Thymus (tissue), 11 donors: ENCODE measurements around the gene EPRS1. TPM values are rescaled to one million over a fixed set of nuclear protein-coding genes. Genes with fewer than 3 reads are reported as not detected.
A peak's percentile ranks its signal among the peaks of the same experiment; 100 is the strongest.

ENCODE experiments used
- DNase-seq, 9 donors: peaks; one replicate each; pipeline ENCODE4 v3.0.0-alpha.2; 2013; ENCODE audit warnings: low spot score in 9 of 9, low read depth in 6 of 9, missing footprints in 1 of 9
- H3K27ac ChIP-seq, 2 donors: one replicate each; pipeline ENCODE4 v1.5.1; 2013; ENCODE audit warnings: control low read depth in 1 of 2, low read depth in 1 of 2, low read length in 1 of 2, mild to moderate bottlenecking in 1 of 2, moderate library complexity in 1 of 2
- H3K27me3 ChIP-seq, 2 donors: one replicate each; pipeline ENCODE4 v1.5.1; 2013; ENCODE audit warnings: low read length in 1 of 2; ENCODE audit not compliant: control insufficient read depth in 2 of 2, insufficient read depth in 1 of 2
- H3K36me3 ChIP-seq, 2 donors: one replicate each; pipeline ENCODE4 v1.5.1; 2013; ENCODE audit warnings: low read length in 1 of 2, mild to moderate bottlenecking in 1 of 2, moderate library complexity in 1 of 2; ENCODE audit not compliant: control insufficient read depth in 2 of 2, insufficient read depth in 2 of 2
- H3K4me1 ChIP-seq, 2 donors: one replicate each; pipeline ENCODE4 v1.5.1; 2013; ENCODE audit warnings: low read length in 2 of 2; ENCODE audit not compliant: control insufficient read depth in 2 of 2, insufficient read depth in 2 of 2
- H3K4me3 ChIP-seq, 2 donors: one replicate each; pipeline ENCODE4 v1.5.1; 2013; ENCODE audit warnings: low read length in 2 of 2, control low read depth in 1 of 2, mild to moderate bottlenecking in 1 of 2
- H3K9me3 ChIP-seq, 2 donors: one replicate each; pipeline ENCODE4 v1.5.1; 2013; ENCODE audit warnings: low read length in 1 of 2, mild to moderate bottlenecking in 1 of 2; ENCODE audit not compliant: control insufficient read depth in 2 of 2, insufficient read depth in 1 of 2
- WGBS: extraction: QIAGEN DNeasy Blood & Tissue Kit; methylation state at CpG from one replicate; pipeline ENCODE4 v1.1.7; 2013; 5-methylcytosine and 5-hydroxymethylcytosine counted together
- polyA plus RNA-seq: library from polyadenylated mRNA; stranded (reverse); fragments of 200-250 nt; gene quantifications from one replicate; pipeline ENCODE4 v1.2.3, GENCODE V29; 2013
- total RNA-seq: library from RNA; stranded (reverse); fragments of 120-200 nt; gene quantifications from one replicate; pipeline ENCODE4 v1.2.4, GENCODE V29; 2013
- donor health status: healthy.

EPRS1 gene
- total and polyA plus RNA-seq, 2 donors = 45.5 to 71.3 TPM

DNA sequence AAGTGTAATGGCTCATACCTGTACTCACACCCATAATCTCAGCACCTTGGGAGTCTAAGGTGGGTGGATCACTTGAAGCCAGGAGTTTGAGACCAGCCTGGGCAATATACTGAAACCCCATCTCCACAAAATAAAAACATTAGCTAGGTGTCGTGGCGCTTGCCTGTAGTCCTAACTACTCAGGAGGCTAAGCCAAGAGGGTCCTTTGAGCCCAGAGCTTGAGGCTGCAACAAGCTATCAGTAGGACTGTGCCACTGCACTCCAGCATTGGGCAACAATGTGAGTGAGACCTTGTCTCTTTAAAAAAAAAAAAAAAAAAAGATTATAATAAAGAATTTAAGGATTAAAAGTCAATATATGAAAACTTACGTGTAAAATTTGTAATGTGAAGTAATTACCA, 31.6 kb upstream of the EPRS1 start:
- DNase-seq = no peak
- Histone ChIP-seq H3K4me3 (no peak overlapping the region), H3K27ac (no peak overlapping the region), H3K27me3 (no peaks in the 10 kb centered on the region), H3K4me1 (no peaks in the 10 kb centered on the region), H3K36me3 (peaks cover 0 to 12% of the 10 kb centered on the region in 2 donors), H3K9me3 (no peaks in the 10 kb centered on the region)
- 98% methylated on average over 3 of the region's 3 CpGs for WGBS

DNA sequence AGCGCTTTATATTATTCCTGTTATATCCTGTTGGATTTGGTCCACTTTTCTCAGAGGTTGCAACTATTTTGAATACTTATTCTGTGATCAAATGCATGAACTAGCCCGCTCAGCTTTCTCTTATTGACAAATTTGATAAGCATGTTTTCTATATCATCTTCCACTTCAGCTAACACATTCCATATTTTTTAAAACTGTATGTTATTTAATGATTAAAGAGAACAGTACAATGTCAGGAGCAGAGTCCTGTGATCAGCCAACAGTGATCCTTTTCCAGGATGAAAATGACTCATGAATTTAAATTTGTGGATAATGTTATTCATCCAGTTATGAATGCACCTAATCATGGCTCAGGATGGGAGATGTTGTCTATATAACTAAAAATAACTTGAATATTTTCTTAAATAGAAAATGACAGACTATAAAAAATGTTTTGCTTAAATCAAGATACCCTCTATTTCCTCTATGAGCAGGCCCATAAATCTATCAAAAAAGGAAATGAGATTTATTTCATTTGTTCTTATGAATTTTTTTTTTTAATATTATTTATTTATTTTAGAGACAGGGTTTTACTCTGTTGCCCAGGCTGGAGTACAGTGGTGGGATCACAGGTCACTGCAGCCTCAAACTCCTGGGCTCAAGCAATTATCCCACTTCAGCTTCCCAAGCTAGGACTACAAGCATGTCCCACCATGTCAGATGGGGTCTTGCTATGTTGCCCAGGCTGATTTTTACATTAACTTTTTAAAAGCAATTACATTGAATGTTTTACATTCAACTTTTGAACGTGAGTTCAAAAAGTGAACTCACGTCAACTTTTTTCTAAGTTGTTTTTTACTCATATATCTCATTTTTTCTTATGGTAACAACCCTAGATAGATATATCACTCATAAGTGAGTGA, 30.8 kb upstream of the EPRS1 start:
- Histone ChIP-seq H3K27me3 (no peaks in the 10 kb centered on the region), H3K36me3 (peaks cover 0 to 17% of the 10 kb centered on the region in 2 donors), H3K9me3 (no peaks in the 10 kb centered on the region), H3K27ac (no peak overlapping the region), H3K4me1 (no peaks in the 10 kb centered on the region), H3K4me3 (no peak overlapping the region)
- DNase-seq = no peak
- 97% methylated on average over 4 of the region's 4 CpGs for WGBS

DNA sequence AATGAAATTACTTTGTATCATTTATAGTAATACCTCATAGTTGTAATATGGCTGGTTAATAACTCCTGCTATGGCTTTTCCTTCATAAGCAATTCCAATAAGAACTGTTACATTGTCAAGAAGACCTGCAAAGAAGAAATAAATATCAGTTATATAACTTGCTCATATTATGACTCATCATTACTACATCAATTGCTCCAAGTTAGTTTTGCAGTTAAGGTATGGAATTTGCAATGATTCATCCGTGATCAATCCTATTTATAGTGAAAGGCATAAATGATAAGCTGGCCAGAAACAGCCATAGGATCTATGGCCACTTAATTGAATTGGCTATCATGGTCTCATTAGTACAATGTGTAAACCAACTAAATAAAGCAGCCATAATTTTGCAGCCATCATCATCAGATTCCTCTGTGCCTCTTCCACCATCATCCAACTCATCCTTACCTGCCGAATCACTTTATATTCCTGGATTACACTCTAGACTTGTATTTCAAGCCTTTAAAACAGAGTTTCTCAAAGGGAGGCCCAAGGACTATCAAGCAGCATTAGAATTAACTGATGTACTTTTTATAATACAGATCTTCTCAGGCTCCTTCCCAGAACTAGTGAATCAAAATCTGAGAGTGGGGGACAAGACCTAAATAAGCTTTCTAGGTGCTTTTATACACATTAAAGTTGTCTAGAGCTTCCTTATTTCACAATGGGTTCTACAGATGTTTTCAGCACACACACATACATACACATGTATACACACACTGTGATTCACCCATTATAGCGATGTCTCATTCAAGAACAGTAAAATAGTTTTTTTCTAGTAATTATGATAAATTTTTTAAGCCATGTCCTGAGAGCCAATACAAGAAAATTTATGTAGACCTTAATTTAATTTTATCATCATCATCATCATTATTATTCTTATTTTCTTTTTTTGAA, 21.2 kb upstream of the EPRS1 start:
- WGBS = 97% methylated on average over 3 of the region's 3 CpGs
- Histone ChIP-seq H3K27ac (no peak overlapping the region), H3K27me3 (no peaks in the 10 kb centered on the region), H3K4me3 (no peak overlapping the region), H3K36me3 (peaks cover 14 to 41% of the 10 kb centered on the region in 2 donors), H3K4me1 (no peaks in the 10 kb centered on the region), H3K9me3 (no peaks in the 10 kb centered on the region)
- no peak for DNase-seq

DNA sequence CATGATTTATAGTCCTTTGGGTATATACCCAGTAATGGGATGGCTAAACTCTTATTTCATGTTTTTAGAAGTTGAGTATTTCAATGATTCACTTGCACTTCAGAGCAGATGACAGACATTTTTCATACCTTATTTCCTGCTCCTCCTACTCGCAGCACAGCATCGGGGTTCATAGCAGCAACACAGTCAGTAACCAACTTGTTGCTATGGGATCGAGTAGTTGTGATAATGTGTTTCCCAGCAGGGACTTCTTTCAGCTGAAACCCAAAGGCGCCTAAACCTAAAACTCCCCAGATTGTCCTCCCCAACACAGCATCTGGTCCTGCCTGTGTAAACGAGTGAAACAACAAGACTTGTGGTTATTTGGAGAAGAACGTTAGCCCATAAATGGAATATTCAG, 16.3 kb upstream of the EPRS1 start:
- no peaks in the 10 kb centered on the region for H3K27me3 ChIP-seq
- WGBS = over 99% methylated on average over 6 of the region's 6 CpGs
- H3K4me3 ChIP-seq = no peak overlapping the region
- H3K27ac ChIP-seq = no peak overlapping the region
- H3K4me1 ChIP-seq = no peaks in the 10 kb centered on the region
- no peak for DNase-seq
- H3K9me3 ChIP-seq = no peaks in the 10 kb centered on the region
- H3K36me3 ChIP-seq = peaks cover 17 to 39% of the 10 kb centered on the region in 2 donors

DNA sequence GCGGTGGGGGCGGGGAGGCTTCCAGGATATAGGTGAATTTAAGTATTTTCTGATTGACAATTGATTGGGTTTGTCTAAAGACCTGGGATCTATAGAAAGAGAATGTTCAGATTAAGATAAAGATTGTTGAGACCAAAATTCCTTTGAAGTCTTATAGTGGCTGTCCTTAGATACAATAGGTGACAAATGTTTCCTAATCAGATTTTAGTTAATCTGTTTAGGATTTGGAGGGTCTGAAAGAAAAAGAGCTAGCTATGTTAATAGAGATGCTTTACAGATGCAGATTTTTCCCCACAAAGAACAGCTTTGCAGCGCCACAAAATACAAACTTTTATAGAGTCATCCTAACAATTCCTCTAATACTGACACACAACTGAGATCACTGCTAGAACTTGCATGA, 14.6 kb upstream of the EPRS1 start:
- Histone ChIP-seq H3K27ac (no peak overlapping the region), H3K4me1 (no peaks in the 10 kb centered on the region), H3K4me3 (no peak overlapping the region), H3K27me3 (no peaks in the 10 kb centered on the region), H3K9me3 (no peaks in the 10 kb centered on the region), H3K36me3 (peaks cover 14 to 35% of the 10 kb centered on the region in 2 donors)
- no peak for DNase-seq
- WGBS = 97% methylated on average over 3 of the region's 3 CpGs

DNA sequence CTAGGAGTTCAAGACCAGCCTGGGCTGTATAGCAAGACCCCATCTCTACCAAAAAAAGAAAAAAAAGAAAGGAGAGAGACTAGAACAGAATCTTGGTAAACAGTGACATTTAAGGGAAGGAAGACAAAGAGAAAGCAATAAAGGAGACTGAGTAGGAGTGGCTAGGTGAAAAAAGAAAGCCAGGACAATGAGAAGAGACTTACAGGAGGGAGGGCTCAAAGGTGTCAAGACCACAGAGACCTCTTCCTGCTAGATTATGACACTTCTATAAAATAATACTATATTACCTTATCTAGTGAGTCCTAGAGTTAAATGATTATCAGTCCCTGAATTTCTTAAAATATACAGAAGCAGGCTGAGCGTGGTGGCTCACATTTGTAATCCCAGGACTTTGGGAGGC, 10.1 kb upstream of the EPRS1 start:
- Histone ChIP-seq H3K27ac (no peak overlapping the region), H3K4me3 (no peak overlapping the region), H3K27me3 (no peaks in the 10 kb centered on the region), H3K4me1 (no peaks in the 10 kb centered on the region), H3K36me3 (peaks cover 5 to 19% of the 10 kb centered on the region in 2 donors), H3K9me3 (no peaks in the 10 kb centered on the region)
- no peak for DNase-seq
- WGBS = 97% methylated on average over 1 of the region's 1 CpG

DNA sequence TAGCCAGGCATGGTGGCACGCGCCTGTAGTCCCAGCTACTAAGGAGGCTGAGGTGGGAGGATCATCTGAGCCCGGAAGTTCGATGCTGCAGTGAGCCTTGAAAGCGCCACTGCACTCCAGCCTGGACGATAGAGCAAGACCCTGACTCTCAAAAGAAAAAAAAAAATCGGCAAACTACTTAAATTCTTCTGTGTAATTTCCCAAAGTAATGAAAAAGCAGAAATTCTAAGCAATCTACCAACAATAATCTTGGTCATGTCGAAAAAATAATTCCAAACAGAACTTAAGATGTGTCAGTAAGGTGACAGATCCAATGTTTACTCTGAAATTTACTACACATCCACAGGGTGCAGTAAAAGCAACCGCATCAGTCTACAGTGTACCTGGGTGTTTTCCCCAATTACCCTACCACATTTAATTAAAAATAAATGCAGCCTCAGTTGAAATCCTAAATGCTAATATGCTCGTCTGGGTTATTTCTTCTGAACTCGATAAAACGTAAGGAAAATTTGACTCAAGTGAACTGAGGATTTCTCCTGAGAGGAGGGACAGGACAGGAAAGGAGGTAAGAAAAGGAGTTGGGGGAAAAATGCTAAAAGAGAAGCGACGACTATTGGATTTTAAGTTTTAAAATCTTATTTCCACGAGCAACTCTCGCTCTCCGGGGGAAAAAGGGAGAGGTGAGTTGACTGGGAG, 801 bp downstream of the EPRS1 start:
- Histone ChIP-seq H3K27ac (peak overlapping the region; percentile 75 to 79), H3K9me3 (no peaks in the 10 kb centered on the region), H3K4me3 (peak overlapping the region; percentile 66 to 74), H3K36me3 (no peaks in the 10 kb centered on the region), H3K4me1 (peaks cover 0 to 8% of the 10 kb centered on the region in 2 donors), H3K27me3 (no peaks in the 10 kb centered on the region)
- peak in 5 of 9 donors; percentile 2 to 40 (median 6) for DNase-seq
- WGBS = 37% methylated on average over 17 of the region's 17 CpGs

DNA sequence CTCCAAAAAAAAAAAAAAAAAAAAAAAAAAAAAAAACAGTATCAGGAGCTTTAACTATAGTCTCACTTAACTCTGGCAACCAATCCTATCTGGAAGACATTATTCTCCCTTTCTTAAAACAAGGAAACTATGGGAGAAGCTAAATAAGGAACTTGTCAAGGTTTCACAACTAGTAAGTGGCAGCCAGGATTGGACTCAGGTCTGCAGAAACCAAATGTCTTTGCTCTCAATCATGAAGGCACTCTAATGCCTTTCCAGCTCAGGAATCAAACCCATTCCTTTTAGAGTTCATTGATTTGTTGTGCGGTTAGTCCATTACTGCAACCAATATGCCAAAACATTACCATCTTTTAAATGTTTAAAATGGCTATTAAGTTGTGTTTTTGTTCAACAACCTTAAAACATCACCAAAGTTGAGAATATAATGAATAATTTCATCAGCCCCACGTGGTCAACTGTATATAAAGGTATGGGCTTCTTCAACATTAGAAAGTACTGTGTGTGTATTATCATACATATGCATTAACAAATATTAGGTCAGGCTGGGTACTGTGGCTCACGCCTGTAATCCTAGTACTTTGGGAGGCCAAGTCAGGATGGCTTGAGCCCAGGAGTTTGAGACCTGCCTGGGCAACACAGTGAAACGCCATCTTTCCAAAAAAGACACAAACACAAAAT, 1.5 kb downstream of the EPRS1 start:
- peaks cover 1 to 5% of the 10 kb centered on the region in 2 donors for H3K36me3 ChIP-seq
- no peaks in the 10 kb centered on the region for H3K9me3 ChIP-seq
- no peaks in the 10 kb centered on the region for H3K27me3 ChIP-seq
- peak in 1 of 9 donors; percentile 4 for DNase-seq
- H3K4me1 ChIP-seq = peaks cover 0 to 8% of the 10 kb centered on the region in 2 donors
- 87% methylated on average over 4 of the region's 4 CpGs for WGBS
- H3K27ac ChIP-seq = no peak overlapping the region
- no peak overlapping the region for H3K4me3 ChIP-seq
